HEK293 (cell line): Measurements from ENCODE around the gene GRB10.

Experiments
- CTCF ChIA-PET: fragments of 350-600 bp; formaldehyde crosslinking; extraction: SDS; loops from one replicate; lab custom pipeline; 2021; ENCODE audit warnings: antibody characterized with exemption; lab: Yijun Ruan, JAX
- POLR2A ChIA-PET: fragments of 300-600 bp; formaldehyde crosslinking; extraction: SDS; loops from one replicate; lab custom pipeline; 2020; ENCODE audit warnings: antibody characterized with exemption, inconsistent platforms; lab: Yijun Ruan, JAX
- H3K27ac ChIP-seq: fragments of 200-500 bp; sonication (Bioruptor generic); 2 replicates; pipeline ENCODE4 v1.5.1; 2014; ENCODE audit warnings: low read depth, low read length, control low read depth, inconsistent platforms; ENCODE audit errors: extremely low read depth
- H3K36me3 ChIP-seq, 2 experiments: fragments of 200-500 bp in 1 of 2; sonication (Bioruptor generic) in 1 of 2; 1 replicate in 1 of 2; 2 replicates in 1 of 2; pipeline ENCODE4 v1.5.1; 2014 to 2017; ENCODE audit warnings: inconsistent platforms in 2 of 2, low read length in 2 of 2; ENCODE audit not compliant: control insufficient read depth in 2 of 2, insufficient read depth in 1 of 2
- H3K4me1 ChIP-seq: fragments of 200-500 bp; sonication (Bioruptor generic); 2 replicates; pipeline ENCODE4 v1.5.1; 2014; ENCODE audit warnings: mild to moderate bottlenecking, low read length, inconsistent platforms; ENCODE audit not compliant: control insufficient read depth, insufficient read depth
- H3K4me3 ChIP-seq: 2 replicates; pipeline ENCODE4 v1.5.1; 2011; ENCODE audit warnings: low read depth, mild to moderate bottlenecking, control low read depth, low read length, moderate library complexity
- H3K9me3 ChIP-seq: fragments of 200-500 bp; sonication (Bioruptor generic); 2 replicates; pipeline ENCODE4 v1.5.1; 2014; ENCODE audit warnings: low read depth, low read length, inconsistent platforms; ENCODE audit not compliant: control insufficient read depth, insufficient read depth
- GLI2 ChIP-seq: fragments of 450-650 bp; formaldehyde crosslinking; IDR thresholded peaks from 2 replicates; pipeline ENCODE4; 2017; ENCODE audit warnings: missing biosample characterization, missing genetic modification characterization, low read depth, borderline replicate concordance
- KLF10 ChIP-seq: fragments of 450-650 bp; IDR thresholded peaks from 2 replicates; pipeline ENCODE4 v1.5.1; 2018; ENCODE audit warnings: missing biosample characterization, mild to moderate bottlenecking, missing genetic modification characterization
- KLF16 ChIP-seq: fragments of 450-650 bp; formaldehyde crosslinking; IDR thresholded peaks from 2 replicates; pipeline ENCODE4 v1.5.1; 2017; ENCODE audit warnings: missing biosample characterization, missing genetic modification characterization
- ZNF354C ChIP-seq: fragments of 450-650 bp; formaldehyde crosslinking; IDR thresholded peaks from 2 replicates; pipeline ENCODE4 v1.5.1; 2016; ENCODE audit warnings: missing biosample characterization, missing genetic modification characterization, low read depth, borderline replicate concordance
- ZNF473 ChIP-seq: fragments of 450-650 bp; formaldehyde crosslinking; IDR thresholded peaks from 2 replicates; pipeline ENCODE4 v1.5.1; 2017; ENCODE audit warnings: missing biosample characterization, missing genetic modification characterization
- ZNF558 ChIP-seq: fragments of 450-650 bp; formaldehyde crosslinking; IDR thresholded peaks from 2 replicates; pipeline ENCODE4 v1.5.1; 2016; ENCODE audit warnings: missing biosample characterization, missing genetic modification characterization
- ZNF560 ChIP-seq: fragments of 450-650 bp; formaldehyde crosslinking; IDR thresholded peaks from 2 replicates; pipeline ENCODE4 v1.5.1; 2017; ENCODE audit warnings: missing biosample characterization, missing genetic modification characterization, borderline replicate concordance
- ZNF776 ChIP-seq: fragments of 450-650 bp; formaldehyde crosslinking; IDR thresholded peaks from 2 replicates; pipeline ENCODE4 v1.5.0; 2017; ENCODE audit warnings: missing biosample characterization, missing genetic modification characterization, borderline replicate concordance
- ZNF777 ChIP-seq: fragments of 450-650 bp; formaldehyde crosslinking; IDR thresholded peaks from 2 replicates; pipeline ENCODE4 v1.5.1; 2017; ENCODE audit warnings: missing biosample characterization, missing genetic modification characterization, borderline replicate concordance
- TF ChIP-seq, protein P1 (sequence below): fragments of 450-650 bp; formaldehyde crosslinking; IDR thresholded peaks from 2 replicates; pipeline ENCODE4 v1.5.1; 2016; ENCODE audit warnings: missing biosample characterization, missing genetic modification characterization
- TF ChIP-seq, protein P2 (sequence below): fragments of 450-650 bp; formaldehyde crosslinking; IDR thresholded peaks from 2 replicates; pipeline ENCODE4 v1.5.1; 2016; ENCODE audit warnings: missing biosample characterization, missing genetic modification characterization, borderline replicate concordance
- TF ChIP-seq, protein P3 (sequence below): fragments of 450-650 bp; formaldehyde crosslinking; IDR thresholded peaks from 2 replicates; pipeline ENCODE4 v1.5.1; 2017; ENCODE audit warnings: missing biosample characterization, missing genetic modification characterization

Gene GRB10

DNA sequence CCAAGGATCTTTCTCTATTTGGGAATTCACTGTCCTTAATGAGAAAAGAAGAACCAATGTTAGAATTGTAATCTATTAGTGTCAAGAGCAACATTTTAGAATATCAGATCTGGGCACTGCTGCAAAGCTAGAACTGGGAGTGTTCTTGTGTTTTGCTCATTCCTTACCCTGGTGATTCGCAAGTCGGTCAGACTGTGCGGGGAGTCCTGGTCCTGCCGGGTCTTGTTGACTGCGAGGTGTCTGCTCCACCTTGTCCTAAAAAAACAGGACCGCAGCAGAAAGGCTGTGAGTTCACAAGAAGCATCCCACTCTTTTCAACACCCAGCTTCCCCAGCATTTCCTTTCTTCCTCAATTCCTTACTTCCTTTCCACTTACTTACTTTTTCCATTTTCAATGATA, 79.0 kb downstream of the GRB10 start:
- TF ChIP-seq GLI2 (tag by site-specific recombination) (no peak), ZNF777 (no peak), ZNF354C (tag by site-specific recombination) (no peak)
- no peak overlapping the region for H3K4me3 ChIP-seq
- peaks cover 5 to 11% of the 10 kb centered on the region in 2 experiments; a peak in 2 of 3 replicates for H3K36me3 ChIP-seq
- ChIA-PET POLR2A (no interaction called here), CTCF (no interaction called here)
- H3K4me1 ChIP-seq, result peaks cover 5% of the 10 kb centered on the region; the same call in 1 of the 2 replicates
- H3K9me3 ChIP-seq, result no peaks in the 10 kb centered on the region
- H3K27ac ChIP-seq, result no peak overlapping the region

GRCh38 chr7:50699143-50699542, 83.6 kb downstream of the GRB10 start:
- TF ChIP-seq, protein P1, sequence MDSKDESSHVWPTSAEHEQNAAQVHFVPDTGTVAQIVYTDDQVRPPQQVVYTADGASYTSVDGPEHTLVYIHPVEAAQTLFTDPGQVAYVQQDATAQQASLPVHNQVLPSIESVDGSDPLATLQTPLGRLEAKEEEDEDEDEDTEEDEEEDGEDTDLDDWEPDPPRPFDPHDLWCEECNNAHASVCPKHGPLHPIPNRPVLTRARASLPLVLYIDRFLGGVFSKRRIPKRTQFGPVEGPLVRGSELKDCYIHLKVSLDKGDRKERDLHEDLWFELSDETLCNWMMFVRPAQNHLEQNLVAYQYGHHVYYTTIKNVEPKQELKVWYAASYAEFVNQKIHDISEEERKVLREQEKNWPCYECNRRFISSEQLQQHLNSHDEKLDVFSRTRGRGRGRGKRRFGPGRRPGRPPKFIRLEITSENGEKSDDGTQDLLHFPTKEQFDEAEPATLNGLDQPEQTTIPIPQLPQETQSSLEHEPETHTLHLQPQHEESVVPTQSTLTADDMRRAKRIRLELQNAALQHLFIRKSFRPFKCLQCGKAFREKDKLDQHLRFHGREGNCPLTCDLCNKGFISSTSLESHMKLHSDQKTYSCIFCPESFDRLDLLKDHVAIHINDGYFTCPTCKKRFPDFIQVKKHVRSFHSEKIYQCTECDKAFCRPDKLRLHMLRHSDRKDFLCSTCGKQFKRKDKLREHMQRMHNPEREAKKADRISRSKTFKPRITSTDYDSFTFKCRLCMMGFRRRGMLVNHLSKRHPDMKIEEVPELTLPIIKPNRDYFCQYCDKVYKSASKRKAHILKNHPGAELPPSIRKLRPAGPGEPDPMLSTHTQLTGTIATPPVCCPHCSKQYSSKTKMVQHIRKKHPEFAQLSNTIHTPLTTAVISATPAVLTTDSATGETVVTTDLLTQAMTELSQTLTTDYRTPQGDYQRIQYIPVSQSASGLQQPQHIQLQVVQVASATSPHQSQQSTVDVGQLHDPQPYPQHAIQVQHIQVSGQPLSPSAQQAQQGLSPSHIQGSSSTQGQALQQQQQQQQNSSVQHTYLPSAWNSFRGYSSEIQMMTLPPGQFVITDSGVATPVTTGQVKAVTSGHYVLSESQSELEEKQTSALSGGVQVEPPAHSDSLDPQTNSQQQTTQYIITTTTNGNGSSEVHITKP, result 0 out of 2 replicates have a peak, but pooled peaks have one; percentile 29
- TF ChIP-seq ZNF558 (tag by site-specific recombination) (no peak), ZNF473 (tag by site-specific recombination) (no peak), KLF16 (no peak), ZNF776 (tag by site-specific recombination) (no peak), ZNF560 (tag by site-specific recombination) (no peak), KLF10 (no peak)
- TF ChIP-seq, protein P2, sequence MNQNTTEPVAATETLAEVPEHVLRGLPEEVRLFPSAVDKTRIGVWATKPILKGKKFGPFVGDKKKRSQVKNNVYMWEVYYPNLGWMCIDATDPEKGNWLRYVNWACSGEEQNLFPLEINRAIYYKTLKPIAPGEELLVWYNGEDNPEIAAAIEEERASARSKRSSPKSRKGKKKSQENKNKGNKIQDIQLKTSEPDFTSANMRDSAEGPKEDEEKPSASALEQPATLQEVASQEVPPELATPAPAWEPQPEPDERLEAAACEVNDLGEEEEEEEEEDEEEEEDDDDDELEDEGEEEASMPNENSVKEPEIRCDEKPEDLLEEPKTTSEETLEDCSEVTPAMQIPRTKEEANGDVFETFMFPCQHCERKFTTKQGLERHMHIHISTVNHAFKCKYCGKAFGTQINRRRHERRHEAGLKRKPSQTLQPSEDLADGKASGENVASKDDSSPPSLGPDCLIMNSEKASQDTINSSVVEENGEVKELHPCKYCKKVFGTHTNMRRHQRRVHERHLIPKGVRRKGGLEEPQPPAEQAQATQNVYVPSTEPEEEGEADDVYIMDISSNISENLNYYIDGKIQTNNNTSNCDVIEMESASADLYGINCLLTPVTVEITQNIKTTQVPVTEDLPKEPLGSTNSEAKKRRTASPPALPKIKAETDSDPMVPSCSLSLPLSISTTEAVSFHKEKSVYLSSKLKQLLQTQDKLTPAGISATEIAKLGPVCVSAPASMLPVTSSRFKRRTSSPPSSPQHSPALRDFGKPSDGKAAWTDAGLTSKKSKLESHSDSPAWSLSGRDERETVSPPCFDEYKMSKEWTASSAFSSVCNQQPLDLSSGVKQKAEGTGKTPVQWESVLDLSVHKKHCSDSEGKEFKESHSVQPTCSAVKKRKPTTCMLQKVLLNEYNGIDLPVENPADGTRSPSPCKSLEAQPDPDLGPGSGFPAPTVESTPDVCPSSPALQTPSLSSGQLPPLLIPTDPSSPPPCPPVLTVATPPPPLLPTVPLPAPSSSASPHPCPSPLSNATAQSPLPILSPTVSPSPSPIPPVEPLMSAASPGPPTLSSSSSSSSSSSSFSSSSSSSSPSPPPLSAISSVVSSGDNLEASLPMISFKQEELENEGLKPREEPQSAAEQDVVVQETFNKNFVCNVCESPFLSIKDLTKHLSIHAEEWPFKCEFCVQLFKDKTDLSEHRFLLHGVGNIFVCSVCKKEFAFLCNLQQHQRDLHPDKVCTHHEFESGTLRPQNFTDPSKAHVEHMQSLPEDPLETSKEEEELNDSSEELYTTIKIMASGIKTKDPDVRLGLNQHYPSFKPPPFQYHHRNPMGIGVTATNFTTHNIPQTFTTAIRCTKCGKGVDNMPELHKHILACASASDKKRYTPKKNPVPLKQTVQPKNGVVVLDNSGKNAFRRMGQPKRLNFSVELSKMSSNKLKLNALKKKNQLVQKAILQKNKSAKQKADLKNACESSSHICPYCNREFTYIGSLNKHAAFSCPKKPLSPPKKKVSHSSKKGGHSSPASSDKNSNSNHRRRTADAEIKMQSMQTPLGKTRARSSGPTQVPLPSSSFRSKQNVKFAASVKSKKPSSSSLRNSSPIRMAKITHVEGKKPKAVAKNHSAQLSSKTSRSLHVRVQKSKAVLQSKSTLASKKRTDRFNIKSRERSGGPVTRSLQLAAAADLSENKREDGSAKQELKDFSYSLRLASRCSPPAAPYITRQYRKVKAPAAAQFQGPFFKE (tag by site-specific recombination), result no peak
- TF ChIP-seq, protein P3, sequence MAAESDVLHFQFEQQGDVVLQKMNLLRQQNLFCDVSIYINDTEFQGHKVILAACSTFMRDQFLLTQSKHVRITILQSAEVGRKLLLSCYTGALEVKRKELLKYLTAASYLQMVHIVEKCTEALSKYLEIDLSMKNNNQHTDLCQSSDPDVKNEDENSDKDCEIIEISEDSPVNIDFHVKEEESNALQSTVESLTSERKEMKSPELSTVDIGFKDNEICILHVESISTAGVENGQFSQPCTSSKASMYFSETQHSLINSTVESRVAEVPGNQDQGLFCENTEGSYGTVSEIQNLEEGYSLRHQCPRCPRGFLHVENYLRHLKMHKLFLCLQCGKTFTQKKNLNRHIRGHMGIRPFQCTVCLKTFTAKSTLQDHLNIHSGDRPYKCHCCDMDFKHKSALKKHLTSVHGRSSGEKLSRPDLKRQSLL (tag by site-specific recombination), result no peak
- TF ChIP-seq, all 188 proteins: peak for 1
- ChIA-PET POLR2A (no interaction called here), CTCF (no interaction called here)
- Histone ChIP-seq H3K27ac (no peak overlapping the region), H3K4me1 (no peaks in the 10 kb centered on the region), H3K4me3 (no peak overlapping the region), H3K9me3 (no peaks in the 10 kb centered on the region), H3K36me3 (peaks cover 5 to 14% of the 10 kb centered on the region in 2 experiments; a peak in 2 of 3 replicates)
